ENCODE data around the gene SOD2. TPM values are rescaled to one million over a fixed set of nuclear protein-coding genes. Genes with fewer than 3 reads are reported as not detected.

SOD2 gene
- total RNA-seq, 1 experiment from 2014 or later, result 180 TPM

DNA sequence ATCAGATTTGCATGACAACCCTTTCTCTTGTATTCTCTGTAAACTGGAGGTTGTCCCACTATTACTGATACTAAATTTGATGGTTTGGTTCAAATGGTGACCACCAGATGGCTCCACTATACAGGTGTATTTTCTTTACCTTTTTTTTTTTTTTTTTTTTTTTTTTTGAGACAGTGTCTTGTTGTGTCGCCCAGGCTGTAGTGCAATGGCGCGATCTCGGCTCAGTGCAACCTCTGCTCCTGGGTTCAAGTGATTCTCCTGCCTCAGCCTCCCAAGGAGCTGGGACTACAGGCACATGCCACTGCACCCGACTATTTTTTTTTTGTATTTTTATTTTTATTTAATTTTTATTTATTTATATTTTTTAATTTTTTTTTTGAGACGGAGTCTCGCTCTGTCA is 27.7 kb upstream of the SOD2 start:
- TF ChIP-seq CTCF (IDR thresholded peaks at IDR 0.05), result peak; percentile 68
- TF ChIP-seq, protein P1, sequence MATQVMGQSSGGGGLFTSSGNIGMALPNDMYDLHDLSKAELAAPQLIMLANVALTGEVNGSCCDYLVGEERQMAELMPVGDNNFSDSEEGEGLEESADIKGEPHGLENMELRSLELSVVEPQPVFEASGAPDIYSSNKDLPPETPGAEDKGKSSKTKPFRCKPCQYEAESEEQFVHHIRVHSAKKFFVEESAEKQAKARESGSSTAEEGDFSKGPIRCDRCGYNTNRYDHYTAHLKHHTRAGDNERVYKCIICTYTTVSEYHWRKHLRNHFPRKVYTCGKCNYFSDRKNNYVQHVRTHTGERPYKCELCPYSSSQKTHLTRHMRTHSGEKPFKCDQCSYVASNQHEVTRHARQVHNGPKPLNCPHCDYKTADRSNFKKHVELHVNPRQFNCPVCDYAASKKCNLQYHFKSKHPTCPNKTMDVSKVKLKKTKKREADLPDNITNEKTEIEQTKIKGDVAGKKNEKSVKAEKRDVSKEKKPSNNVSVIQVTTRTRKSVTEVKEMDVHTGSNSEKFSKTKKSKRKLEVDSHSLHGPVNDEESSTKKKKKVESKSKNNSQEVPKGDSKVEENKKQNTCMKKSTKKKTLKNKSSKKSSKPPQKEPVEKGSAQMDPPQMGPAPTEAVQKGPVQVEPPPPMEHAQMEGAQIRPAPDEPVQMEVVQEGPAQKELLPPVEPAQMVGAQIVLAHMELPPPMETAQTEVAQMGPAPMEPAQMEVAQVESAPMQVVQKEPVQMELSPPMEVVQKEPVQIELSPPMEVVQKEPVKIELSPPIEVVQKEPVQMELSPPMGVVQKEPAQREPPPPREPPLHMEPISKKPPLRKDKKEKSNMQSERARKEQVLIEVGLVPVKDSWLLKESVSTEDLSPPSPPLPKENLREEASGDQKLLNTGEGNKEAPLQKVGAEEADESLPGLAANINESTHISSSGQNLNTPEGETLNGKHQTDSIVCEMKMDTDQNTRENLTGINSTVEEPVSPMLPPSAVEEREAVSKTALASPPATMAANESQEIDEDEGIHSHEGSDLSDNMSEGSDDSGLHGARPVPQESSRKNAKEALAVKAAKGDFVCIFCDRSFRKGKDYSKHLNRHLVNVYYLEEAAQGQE (IDR thresholded peaks at IDR 0.05; ENCODE audit: insufficient read depth in 1 of 2, low read depth in 2 of 2, low read length in 1 of 2), result no peak
- ChIA-PET POLR2A (interaction anchor here (0.6 to 0.7 kb wide), 2 partner anchors 9 to 29 kb away, joined by 3 to 16 read pairs; no protein-coding TSS in a partner anchor), CTCF (interaction anchor here (0.7 kb wide), 4 partner anchors 41 to 678 kb away, joined by 5 to 10 read pairs (median 6); partner anchors contain the start of gene ACAT2)
- H3K27ac ChIP-seq (ENCODE audit: low read length), result no peak overlapping the region
- in situ Hi-C loops (cut with HindIII; ENCODE audit: low pct_unique_long_range_greater_than_20kb, low sequenced_read_pairs) (no loop called here), intact Hi-C loops (cut with micrococcal nuclease; ENCODE audit: unreplicated experiment) (no loop called here)
- H3K4me3 ChIP-seq (ENCODE audit: low read depth in 2 of 2, low read length in 2 of 2), result no peak overlapping the region
- H3K27me3 ChIP-seq (ENCODE audit: control insufficient read depth, insufficient read depth, low read length), result no peaks in the 10 kb centered on the region
- no peaks in the 10 kb centered on the region; the same call in 1 of the 2 replicates for H3K36me3 ChIP-seq (ENCODE audit: control insufficient read depth, insufficient read depth, low read length)
- BruUV-seq (replicated peaks), result no TSS peak
- ATAC-seq, result no peak; the same call in 1 of the 2 replicates
- no peaks in the 10 kb centered on the region for H3K9me3 ChIP-seq (ENCODE audit: control insufficient read depth, insufficient read depth, low read depth, low read length)
- no peak for DNase-seq (ENCODE audit: low read depth, low spot score)
- H3K4me1 ChIP-seq (ENCODE audit: control insufficient read depth, insufficient read depth, low read length), result peaks cover 9% of the 10 kb centered on the region; the same call in 1 of the 2 replicates

- ChIA-PET CTCF (interaction anchor here (0.7 kb wide), 1 partner anchor 148 kb away, joined by 4 read pairs; no protein-coding TSS in a partner anchor), POLR2A (no interaction called here)
- in situ Hi-C loops (cut with HindIII; ENCODE audit: low pct_unique_long_range_greater_than_20kb, low sequenced_read_pairs), result no loop called here
These were observed 26.2 kb upstream of the SOD2 start for GRCh38 chr6:159719287-159719686.

More at GRCh38 chr6:159719287-159719686, 26.2 kb upstream of the SOD2 start:
- ATAC-seq (no peak), DNase-seq (ENCODE audit: low read depth, low spot score) (no peak)
- Histone ChIP-seq H3K9me3 (ENCODE audit: control insufficient read depth, insufficient read depth, low read depth, low read length) (no peaks in the 10 kb centered on the region), H3K27ac (ENCODE audit: low read length) (no peak overlapping the region), H3K4me1 (ENCODE audit: control insufficient read depth, insufficient read depth, low read length) (0 out of 2 replicates have a peak, but pooled peaks cover 3% of the 10 kb centered on the region), H3K4me3 (ENCODE audit: low read depth in 2 of 2, low read length in 2 of 2) (no peak overlapping the region), H3K27me3 (ENCODE audit: control insufficient read depth, insufficient read depth, low read length) (no peaks in the 10 kb centered on the region), H3K36me3 (ENCODE audit: control insufficient read depth, insufficient read depth, low read length) (no peaks in the 10 kb centered on the region)
- intact Hi-C loops (cut with micrococcal nuclease; ENCODE audit: unreplicated experiment), result no loop called here
- BruUV-seq (replicated peaks), result no TSS peak
- TF ChIP-seq SIN3A (IDR thresholded peaks at IDR 0.05; ENCODE audit: borderline replicate concordance, insufficient read depth, low read depth, low read length) (no peak), TCF7L2 (IDR thresholded peaks at IDR 0.05; ENCODE audit: low read depth, low read length) (no peak), POLR2AphosphoS5 (IDR thresholded peaks at IDR 0.05; ENCODE audit: low read depth, low read length) (no peak), CTCF (IDR thresholded peaks at IDR 0.05) (no peak)
- TF ChIP-seq, protein P1 (IDR thresholded peaks at IDR 0.05; ENCODE audit: insufficient read depth in 1 of 2, low read depth in 2 of 2, low read length in 1 of 2), result no peak
